ENCODE results near the gene INPP5A.
A peak's percentile ranks its signal among the peaks of the same experiment; 100 is the strongest.

INPP5A gene

DNA sequence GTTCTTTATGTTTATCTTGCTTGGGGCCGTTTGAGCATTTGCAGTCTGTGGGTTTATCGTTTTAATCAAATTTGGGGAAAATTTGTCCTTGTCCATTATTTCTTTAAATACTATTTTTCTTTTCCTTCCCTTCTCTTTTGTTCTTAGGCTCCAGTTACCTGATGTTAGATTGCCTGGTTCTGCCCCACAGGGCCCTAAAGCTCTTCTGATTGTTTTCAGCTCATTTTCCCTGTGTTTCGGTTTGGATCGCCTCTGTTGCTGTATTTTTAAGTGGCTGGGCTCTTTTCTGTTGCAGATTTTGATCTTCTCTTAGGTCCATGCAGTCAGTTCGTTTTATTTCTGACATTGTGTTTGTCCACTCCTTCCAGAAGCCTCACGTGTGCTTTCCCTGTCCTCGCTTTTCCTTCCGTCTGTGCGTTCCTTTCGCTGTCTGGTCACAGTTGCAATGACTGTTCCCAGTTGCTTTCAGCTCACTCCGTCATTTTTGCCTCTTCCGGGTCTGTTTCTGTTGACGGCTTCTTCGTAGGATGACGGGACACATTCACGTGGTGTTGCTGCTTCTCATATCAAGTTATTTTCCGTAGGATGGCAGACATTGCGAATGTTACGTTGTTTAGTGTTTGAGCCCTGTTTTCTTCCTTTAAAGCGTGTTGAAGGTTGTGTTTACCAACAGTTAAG, 111.4 kb downstream of the INPP5A start:
- DNase-seq, result no peak

DNA sequence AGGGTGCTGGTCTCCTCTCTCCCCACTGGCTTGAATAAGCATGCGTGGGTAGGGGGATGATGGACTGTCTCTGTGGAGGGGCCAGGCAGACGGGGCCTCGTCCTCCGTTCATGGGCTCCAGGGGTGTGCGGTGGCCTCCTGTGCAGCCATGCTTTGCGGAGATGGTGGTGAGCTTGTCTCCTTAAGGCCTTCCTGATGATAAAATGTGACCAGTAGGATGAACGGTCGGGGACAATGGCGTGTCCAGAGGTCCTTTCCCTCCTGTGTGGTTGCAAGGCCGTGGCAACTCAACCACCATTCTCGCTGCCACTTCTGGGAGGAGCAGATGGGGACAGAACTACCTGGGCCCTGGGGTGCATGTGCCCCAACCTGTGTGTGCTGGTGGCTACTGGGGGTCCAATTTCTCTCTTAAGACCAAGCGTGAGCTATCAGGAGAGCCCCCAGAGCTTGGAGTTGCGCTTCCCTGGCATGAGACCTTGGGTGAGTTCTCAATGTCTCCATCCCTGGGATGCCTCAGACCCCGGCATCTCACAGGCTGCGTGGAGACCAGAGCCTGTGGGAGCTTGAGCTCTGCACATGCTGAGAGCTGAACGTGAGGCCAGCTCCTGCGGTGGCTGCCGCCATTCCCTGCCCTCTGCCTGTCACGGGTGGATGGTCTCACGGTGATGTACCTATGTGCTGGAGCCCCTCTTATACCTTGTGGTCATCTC, 112.2 kb downstream of the INPP5A start:
- no peak for DNase-seq

DNA sequence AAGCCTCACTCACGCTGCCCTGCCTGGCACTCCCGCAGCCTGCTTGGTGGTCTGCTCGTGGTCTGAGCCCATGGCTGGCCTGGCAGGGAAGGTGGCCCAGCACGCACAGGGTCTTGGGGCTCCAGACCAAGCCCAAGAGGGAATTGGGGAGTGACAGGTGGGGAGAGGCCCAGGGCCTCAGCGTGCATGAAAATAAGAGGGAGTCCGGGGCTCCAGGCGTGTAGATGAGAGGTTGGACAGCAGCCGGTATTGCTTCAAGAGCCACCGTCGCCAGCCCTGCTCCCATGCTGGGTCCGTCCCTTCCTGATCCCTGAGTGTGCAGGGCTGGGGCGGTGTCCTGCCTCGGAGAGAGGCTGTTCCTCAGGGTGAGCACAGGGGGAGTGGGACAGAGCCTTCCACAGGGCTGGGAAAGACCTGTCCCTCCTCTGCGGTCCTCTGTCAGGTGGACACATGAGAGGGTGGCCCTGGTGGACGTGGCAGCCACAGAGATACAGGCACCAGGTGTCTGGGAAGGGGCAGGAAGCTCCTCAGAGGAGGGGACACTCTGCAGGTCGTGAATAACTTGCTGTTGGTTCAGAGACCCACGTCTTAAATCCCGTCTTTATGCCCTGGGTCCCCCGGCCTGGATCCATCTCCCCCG, 113.1 kb downstream of the INPP5A start:
- no peak for DNase-seq

DNA sequence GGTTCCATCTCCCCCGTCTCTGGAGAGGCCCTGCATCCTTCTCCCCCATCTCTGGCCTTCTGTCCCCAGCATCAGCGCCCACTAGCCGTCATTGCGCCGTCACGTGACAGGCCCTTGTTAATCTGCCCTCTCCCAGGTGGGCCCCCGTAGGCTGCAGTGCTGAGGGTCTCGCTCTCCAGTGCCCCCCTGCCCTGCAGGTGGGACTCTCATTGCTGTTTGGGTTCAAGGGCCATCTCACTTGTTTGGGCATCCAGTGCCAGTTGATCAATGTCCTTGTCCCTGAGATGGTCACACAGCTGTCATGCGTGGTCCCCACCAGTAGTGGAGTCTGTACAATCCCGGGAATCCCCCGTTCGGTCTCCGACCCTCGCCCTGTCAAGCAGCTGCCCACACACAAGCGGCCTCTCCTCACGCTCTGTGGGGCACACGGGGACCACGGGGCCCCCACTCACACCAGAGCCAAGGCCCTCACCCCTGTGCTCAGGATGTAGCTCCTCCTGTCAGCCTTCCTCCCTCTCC, 114.0 kb downstream of the INPP5A start:
- no peak for DNase-seq

DNA sequence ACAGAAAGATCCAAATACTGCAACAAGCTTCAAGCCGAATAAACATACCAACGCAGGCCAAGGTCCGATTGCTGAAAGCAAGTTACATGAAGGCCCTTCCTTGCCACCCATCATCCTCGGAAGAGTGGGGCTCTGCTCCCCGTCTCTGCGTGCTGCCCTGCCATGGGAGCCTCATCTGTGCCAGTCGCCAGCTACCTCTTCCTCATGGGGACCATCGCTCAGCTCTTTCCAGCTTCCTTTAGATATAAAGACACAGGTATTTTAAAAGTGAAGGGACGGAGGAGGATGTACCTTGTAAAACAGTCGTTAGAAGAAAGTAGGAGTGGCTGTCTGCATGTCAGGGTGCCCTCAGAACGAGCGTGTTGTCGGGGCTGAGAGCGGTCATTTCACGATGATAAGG, 114.9 kb downstream of the INPP5A start:
- DNase-seq, result no peak

DNA sequence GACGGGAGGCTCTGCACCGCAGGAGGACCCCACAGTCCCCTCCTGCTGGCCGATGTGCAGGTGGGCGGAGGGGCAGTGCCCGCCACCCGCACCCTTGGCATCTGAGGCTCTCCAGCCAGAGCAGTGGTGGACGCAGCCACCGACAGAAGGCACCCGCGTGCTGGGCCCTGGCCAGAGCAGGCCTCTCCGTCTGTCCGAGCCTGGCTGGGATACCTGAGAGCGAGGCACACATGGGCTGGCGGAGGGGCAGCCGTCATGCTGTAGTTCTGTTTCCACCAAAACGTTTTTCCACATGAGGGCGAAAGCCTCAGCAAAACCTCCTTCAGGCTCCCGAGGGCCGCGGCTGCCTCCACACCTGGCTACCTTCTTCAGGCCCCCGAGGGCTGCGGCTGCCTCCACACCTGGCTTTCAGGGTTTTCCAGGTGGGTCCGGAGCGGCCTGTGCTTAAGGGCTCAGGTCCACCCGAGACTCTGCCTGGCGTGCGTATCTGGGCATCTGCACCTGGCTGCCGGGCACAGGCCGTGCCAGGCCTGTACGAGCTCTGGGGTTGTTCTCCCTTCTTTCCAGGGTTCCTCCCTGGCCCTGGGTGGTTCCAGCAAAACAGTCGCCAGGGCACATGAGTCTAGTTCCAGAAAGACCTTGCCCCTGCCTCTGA, 115.5 kb downstream of the INPP5A start:
- no peak for DNase-seq

DNA sequence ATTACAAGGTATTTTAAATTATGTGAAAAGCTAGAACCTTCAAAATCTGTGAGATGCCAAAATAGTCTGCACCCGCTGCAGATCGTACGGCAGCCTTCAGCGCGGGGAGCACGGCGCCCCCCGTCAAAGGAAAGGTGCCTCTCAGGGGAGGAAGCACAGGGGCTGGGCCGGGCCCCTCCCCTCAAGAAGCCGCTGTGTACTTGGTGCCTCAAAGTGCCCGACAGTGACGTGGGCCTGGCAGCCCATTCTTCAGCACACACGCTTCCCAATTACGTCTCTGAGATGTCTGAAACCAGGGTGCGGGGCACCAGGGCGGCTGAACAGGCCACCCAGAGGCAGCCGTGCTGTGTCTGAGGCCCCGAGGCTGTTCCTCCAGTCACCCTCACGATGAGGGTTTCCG, 116.1 kb downstream of the INPP5A start:
- DNase-seq, result no peak

DNA sequence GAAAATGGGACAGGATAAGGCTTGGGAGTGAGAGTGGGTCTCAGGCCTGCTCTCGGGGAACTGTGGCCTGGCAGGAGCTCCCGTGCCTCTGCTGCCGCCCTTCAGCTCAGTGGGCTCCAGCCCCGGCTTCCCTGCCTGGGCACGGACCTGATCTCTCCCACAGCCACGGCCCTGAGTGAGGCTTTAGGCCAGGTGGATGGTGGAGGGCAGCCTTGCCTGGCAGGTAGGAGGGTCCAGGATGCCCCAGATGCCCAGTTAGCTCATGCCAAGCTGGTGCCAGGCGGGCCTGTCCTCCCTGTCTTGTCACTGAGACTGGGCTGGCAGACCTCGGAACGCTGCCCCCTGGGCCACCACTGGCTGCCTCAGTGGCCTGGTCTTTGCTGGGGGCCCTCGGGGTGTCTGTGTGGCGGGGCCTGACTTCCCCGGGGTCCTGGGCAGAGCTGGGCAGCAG, 116.6 kb downstream of the INPP5A start:
- no peak for DNase-seq

DNA sequence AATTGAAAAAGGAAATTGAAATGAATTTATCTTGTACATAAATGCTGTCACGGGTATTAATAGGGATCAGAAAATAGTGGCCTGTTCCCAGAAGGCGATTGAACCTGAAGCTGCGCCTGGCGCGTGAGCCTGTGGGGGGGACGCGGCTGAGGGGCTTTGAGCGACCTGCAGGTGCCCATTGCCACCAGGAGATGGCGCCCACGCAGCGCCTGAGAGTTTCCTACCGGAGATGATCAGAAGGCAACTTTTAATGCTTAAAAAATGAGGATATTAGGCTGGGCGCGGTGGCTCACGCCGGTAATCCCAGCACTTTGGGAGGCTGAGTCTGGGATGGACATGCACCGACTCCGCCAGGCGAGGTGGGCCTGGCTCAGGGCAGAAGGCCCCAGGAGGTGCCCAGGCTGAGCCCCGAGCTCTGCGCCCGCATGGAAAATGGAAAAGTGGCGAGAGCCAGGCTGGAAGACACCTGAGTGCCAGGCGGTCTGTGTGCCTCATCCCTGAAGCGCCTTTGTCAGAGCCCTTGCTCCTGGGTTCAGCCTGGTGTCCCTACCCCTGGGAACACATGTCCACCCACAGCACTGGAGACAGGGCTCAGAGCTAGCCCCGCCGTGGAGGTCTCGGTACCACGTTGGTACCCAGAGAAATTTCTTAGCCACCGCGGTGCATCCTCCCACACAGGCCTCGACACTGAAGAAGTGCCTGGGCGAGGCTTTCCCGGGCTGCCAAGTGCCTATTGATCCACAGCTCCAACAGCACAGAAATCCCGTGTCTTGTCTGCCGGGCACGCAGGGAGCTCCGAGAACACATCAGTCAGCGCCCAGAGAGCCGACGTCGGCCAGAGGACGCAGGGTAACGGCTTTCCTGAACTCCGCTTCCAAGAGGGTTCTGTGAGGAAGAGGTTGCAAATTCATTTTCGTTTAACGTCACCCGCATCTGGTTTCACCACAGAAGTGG, 117.4 kb downstream of the INPP5A start:
- peak; percentile 70 for DNase-seq

DNA sequence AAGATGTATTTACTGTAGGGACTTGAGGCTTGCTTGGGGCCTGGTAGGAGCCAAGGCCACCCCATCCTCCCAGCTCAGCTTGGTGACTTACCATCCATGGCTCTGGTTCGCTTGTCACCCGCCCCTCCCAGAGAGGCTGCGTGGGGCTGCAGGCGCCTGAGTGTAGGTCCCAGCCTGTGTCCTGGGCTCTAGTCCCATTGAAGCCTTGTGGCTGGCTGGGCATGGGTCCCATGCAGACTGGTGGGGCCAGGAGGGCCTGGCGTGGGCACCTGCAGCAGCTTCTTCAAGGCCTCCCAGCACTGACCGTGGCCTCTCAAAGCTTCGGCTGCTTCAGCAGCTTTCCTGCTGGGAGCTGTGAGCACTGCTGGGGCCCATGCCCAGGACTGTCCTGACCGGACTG, 118.1 kb downstream of the INPP5A start:
- DNase-seq, result no peak

DNA sequence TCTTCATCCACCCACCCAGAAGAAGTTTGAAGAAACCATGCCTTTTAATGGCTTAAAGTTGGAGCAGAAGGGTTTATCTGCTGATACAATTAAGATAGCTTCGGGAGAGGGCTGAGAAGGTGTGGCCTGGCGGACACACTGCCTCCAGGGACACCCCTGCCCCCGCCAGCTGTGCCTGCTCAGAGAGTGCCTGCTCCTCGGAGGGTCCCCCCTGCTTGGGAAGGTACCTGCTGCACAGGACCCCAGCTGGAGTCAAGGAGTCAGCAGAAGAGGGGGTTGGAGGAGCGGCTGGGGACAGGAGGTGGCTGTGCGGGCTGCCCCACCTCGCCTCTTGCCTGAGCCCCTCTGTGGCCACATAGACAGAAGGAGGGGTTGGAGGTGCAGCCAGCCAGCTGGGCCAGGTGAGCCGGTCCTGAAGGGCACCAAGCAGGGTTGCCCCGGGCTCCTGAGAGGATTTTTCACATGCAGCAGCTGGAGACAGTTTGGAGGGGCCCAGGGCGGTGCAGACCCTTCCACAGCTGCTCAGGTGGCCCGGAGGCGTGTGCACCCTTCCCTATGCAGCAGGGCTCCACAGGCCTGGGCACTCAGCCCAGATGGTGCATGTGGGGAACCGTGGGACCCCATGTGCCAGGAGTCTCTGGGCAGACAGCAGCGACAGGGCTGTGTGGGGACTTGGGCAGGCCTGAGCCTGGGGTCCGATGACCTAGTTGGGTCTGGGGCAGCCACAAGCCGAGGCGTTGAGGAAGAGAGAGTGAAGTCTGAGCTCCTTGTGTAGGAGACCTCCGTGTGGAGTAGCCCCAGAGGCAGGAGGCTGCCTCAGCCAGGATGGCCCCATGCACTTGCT, 118.9 kb downstream of the INPP5A start:
- DNase-seq, result no peak

DNA sequence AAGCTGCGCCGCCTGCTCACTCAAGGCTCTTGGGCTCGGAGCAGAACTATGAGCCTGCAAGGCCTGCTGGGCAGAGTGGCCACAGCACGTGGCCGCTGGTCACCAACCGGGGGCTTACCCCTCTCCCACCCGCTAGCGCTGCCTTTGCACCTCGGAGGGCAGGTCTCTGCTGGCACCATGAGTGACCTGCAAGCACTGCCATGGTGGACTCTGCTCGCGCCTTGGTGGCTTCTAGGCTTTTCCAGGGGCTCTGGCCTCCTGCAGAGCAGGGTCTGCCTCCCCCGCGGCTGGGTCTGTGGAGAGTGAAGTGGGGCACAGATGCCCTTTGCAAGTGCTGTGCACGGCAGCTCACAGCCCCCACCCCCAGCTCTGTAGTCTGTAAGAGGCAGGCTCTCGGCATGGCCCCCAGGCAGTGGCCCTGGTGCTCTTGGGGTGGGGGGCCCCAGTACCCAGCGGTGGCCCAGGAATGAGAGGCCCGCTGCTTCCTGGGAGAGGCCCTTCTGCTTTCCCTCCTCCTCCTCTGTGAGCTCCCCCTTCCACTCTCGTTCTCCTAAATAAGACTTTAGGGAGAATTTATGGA, 119.6 kb downstream of the INPP5A start:
- DNase-seq, result no peak

DNA sequence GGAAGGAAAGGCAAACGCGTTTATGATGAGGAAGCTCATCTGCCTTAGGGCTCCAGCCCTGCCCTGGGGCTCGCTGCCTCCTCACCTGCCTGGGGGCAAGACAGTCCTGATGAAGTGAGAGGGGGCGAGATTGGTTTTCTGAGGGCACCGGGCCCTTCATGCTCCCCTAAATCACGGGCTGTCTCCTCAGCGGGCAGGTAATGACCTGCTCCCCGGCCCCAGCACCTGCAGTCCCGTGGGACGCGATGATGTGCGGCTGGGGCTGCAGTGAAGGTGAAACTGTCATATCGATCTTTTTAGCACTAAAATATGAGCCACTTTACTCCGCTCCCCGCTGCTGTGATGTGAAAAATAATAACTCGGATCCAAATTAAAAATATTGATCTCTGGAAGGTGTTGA, 120.2 kb downstream of the INPP5A start:
- no peak for DNase-seq

DNA sequence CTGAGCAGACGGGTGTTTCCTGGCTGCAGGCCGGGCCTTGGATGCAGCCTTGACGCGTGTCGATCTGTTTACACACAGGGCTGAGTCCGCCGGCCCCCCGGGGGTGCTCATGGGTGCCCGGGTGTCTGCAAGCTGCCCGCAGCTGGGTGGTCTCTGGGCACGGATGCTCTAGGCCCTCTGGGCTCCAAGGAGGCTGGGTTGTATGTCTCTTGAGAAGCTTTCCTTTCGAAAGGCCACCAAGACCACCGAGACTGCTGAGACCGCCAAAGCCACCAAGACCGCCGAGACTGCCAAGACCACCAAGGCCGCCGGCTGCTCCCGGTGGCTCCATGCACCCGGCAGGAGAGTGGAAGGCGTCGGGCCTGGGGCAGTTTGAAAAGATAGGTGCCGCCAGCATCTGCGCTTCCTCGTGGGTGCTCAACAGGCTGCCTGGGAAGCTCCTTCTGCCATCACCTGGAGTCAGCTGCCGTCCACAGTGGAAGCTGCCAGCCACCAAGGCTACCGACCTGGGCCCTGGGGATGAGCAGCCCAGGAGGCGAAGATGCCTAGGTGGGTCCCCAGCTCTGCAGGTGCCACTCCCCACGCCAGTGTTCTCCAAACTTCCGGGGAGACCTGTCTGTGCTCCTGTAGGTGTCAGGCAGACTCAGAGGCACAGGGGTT, 121.1 kb downstream of the INPP5A start:
- no peak for DNase-seq

DNA sequence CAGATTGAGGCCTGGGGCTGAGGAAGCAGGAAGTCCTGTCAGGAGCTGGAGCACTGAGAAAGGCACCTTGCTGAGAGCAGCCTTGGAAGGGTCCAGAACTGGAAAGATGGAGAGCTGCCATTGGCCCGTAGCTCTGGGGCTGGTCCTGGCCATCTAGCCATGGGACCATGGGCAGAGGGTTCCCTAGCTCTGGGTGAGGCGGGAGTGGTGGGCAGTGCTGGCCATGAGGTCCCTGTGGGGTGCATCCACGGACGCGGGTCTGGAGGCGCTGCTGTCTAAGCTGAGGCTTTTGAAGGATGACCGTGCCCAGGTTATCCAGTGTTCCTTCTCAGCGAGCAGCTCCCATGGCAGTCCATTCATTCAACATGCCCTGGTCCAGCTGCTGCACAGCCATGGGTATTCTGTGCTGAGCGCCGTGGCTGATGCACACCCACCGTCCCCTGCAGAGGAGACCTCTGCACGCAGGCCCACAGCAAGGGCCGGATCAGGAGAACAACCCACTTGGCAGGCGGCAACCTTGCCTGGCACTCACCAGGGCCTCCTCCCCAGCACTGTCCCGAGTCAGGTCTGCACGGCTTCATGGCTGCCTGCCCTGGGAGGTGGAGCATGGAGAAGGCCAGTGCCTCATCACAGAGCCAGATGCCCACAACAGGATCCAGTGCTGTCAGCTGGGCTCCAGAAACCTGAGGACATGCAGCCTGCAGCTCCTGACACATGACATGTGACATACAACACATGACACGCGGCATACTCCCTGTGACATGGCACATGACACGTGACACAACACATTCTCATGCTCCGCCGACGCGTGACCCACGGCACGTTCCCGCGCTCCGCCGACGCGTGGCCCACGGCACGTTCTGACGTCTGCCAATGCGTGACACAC, 121.9 kb downstream of the INPP5A start:
- no peak for DNase-seq

DNA sequence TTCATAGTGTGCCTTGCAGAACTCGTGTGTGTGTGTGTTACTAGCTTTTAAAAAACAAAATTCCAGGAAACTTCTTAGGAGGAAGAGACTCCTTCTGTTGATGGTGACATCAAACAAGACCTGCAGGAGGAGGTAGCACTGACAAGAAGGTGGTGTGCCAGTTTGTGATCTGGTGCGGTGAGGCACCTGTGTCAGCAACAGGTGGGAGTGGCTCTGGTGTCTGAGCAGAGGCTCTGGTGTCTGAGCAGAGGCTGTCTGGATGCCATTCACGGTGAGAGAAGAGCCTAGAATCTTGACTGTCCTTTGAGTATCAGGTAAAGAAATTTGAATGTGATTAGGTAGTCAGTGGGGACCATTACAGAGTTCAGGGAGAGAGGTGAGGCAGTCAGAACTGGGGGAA, 122.8 kb downstream of the INPP5A start:
- no peak for DNase-seq

DNA sequence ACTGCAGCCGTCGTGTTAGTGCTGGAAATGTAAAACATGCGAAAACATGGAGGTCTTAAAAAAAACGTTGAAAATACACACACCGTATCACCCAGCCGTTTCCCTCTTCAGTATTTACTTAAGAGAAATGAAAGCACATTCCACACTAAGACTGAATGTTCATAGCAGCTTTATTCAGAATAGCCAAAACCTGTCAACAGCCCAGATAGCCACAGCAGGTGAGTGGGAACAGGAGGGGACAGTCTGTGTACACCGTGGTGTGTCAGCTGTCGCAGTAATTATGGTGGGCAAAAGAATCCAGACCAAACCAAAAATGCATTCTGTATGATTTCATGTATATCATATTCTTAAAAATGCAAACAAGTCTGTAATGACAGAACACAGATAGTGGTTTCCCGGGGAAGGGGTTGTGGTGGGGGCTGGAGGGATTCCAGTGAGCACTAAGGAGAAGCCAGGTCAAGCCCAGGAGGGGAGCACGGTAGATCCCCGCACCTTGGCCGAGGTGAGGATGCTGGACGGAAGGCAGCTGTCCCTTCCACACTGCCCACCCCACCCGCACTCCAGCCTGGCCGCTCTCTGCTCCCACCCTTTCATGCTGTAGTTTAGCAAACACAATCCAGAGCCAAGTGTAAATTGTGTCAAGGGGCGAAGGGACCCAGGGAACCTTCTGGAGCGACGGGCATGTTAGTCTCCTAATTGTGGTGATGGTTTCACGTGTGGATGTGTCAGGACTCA, 124.8 kb downstream of the INPP5A start:
- no peak for DNase-seq

DNA sequence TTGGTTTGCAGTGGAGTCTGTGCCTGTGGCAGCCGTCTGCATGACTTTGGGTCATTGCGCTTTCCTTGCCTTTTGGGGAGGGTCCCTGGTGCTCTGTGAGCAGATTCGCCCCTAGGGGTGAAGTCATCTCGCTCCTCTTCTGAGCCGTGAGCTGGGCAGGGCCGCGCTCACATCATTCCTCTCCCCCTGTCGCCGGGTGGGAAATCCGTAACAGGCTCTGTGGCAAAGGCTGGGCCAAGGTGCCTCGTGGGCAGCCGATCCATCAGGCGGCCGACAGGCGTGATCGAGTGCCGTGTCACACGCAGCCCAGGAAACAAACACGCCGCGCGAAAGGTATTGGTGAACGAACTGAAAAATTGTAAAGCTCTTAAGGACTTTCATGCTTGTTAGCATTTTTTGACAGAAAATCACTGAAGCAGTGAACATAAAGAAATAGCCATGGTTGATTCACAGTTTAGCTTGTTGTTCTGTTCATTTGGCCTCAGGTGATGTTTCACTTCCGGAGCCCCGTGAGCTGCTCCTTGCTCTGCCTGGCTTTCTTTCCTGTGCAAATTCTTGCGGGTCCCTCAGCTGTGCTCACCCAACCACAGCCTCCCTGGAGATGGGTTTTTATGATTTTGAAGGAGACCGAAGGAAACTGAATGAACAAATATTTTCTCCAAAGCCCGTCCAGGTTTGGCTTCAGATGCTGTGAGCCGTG, 126.2 kb downstream of the INPP5A start:
- no peak for DNase-seq

Measured in right hindlimb (tissue), 1 donor.